WTC11 (cell line): ENCODE measurements around the gene SF3B4. TPM values are rescaled to one million over a fixed set of nuclear protein-coding genes. Genes with fewer than 3 reads are reported as not detected.

Experiments
- ATAC-seq: fragments of 200-7000 bp; cut with Tn5 transposase; 2 replicates; pipeline ENCODE4 v1.10.0; 2021; ENCODE audit warnings: mild to moderate bottlenecking, moderate library complexity
- CTCF ChIA-PET: fragments of 300-600 bp; sonication (Branson Sonifier 250); formaldehyde crosslinking; loops from one replicate; lab custom pipeline; 2021; ENCODE audit warnings: antibody characterized with exemption; lab: Charles Lee
- POLR2A ChIA-PET: fragments of 350-600 bp; sonication (Branson Sonifier 250); formaldehyde crosslinking; loops from one replicate; lab custom pipeline; 2021; ENCODE audit warnings: antibody characterized with exemption; lab: Charles Lee
- DNase-seq: peaks from one replicate; pipeline ENCODE4 v3.0.0; 2021; ENCODE audit warnings: low spot score
- H3K27ac Mint-ChIP-seq: 2 replicates; pipeline ENCODE4 v1.8.0; 2021; ENCODE audit warnings: mixed read lengths
- H3K27me3 Mint-ChIP-seq: 2 replicates; pipeline ENCODE4 v1.8.0; 2021; ENCODE audit warnings: low read depth, mild to moderate bottlenecking, moderate library complexity, mixed read lengths
- H3K36me3 Mint-ChIP-seq: 2 replicates; pipeline ENCODE4 v1.8.0; 2021; ENCODE audit warnings: mixed read lengths
- H3K4me1 Mint-ChIP-seq: 2 replicates; pipeline ENCODE4 v1.8.0; 2022; ENCODE audit warnings: mixed read lengths
- H3K4me3 Mint-ChIP-seq: 2 replicates; pipeline ENCODE4 v1.8.0; 2021; ENCODE audit warnings: mild to moderate bottlenecking, moderate library complexity, mixed read lengths
- H3K9me3 Mint-ChIP-seq: 2 replicates; pipeline ENCODE4 v1.8.0; 2021; ENCODE audit warnings: mixed read lengths
- CTCF ChIP-seq: fragments of 200-600 bp; IDR thresholded peaks from 2 replicates; pipeline ENCODE4 v1.8.0; 2022; ENCODE audit warnings: antibody characterized with exemption
- EMX1 ChIP-seq: fragments of 250-450 bp; sonication (Bioruptor Pico); IDR thresholded peaks from 2 replicates; pipeline ENCODE4 v1.8.0; 2021; ENCODE audit warnings: mild to moderate bottlenecking
- FOXJ3 ChIP-seq: sonication (generic); formaldehyde crosslinking; IDR thresholded peaks from 2 replicates; pipeline ENCODE4 v1.9.0; 2021; ENCODE audit warnings: missing genetic modification reagents, mild to moderate bottlenecking, borderline replicate concordance
- FOXP4 ChIP-seq: sonication (generic); formaldehyde crosslinking; IDR thresholded peaks from 2 replicates; pipeline ENCODE4 v1.8.0; 2022; ENCODE audit warnings: mild to moderate bottlenecking, missing genetic modification reagents
- GRHL2 ChIP-seq: fragments of 250-450 bp; sonication (Bioruptor Pico); IDR thresholded peaks from 2 replicates; pipeline ENCODE4 v1.8.0; 2022; ENCODE audit warnings: mild to moderate bottlenecking, moderate library complexity; ENCODE audit not compliant: insufficient replicate concordance, severe bottlenecking
- GTF2I ChIP-seq: fragments of 250-450 bp; sonication (Bioruptor Pico); conservative IDR thresholded peaks from 2 replicates; pipeline ENCODE4 v1.4.0; 2021; ENCODE audit warnings: mild to moderate bottlenecking
- JUN ChIP-seq: sonication (generic); formaldehyde crosslinking; IDR thresholded peaks from 2 replicates; pipeline ENCODE4 v1.8.0; 2023; ENCODE audit warnings: mild to moderate bottlenecking, missing genetic modification reagents
- NFATC4 ChIP-seq: fragments of 250-450 bp; sonication (Bioruptor Pico); IDR thresholded peaks from 2 replicates; pipeline ENCODE4 v1.9.0; 2021; ENCODE audit warnings: mild to moderate bottlenecking
- NFYB ChIP-seq: sonication (generic); formaldehyde crosslinking; conservative IDR thresholded peaks from 2 replicates; pipeline ENCODE4 v1.8.0; 2022; ENCODE audit warnings: low read depth, missing genetic modification reagents
- NR3C1 ChIP-seq: sonication (generic); formaldehyde crosslinking; conservative IDR thresholded peaks from 2 replicates; pipeline ENCODE4 v1.8.1; 2023; ENCODE audit warnings: low read depth, mild to moderate bottlenecking, missing genetic modification reagents
- OVOL2 ChIP-seq: fragments of 250-450 bp; sonication (Bioruptor Pico); IDR thresholded peaks from 2 replicates; pipeline ENCODE4 v1.9.0; 2021; ENCODE audit warnings: mild to moderate bottlenecking, borderline replicate concordance
- PREB ChIP-seq: sonication (generic); formaldehyde crosslinking; IDR thresholded peaks from 2 replicates; pipeline ENCODE4 v1.8.1; 2022; ENCODE audit warnings: mild to moderate bottlenecking, missing genetic modification reagents, moderate library complexity, borderline replicate concordance
- RORB ChIP-seq: fragments of 250-450 bp; sonication (Bioruptor Pico); IDR thresholded peaks from 2 replicates; pipeline ENCODE4 v1.9.0; 2021; ENCODE audit warnings: mild to moderate bottlenecking
- SMAD3 ChIP-seq: sonication (generic); formaldehyde crosslinking; IDR thresholded peaks from 2 replicates; pipeline ENCODE4 v1.8.0; 2022; ENCODE audit warnings: missing genetic modification reagents, mild to moderate bottlenecking, borderline replicate concordance
- SMAD4 ChIP-seq: sonication (generic); formaldehyde crosslinking; IDR thresholded peaks from 2 replicates; pipeline ENCODE4 v1.8.0; 2022; ENCODE audit warnings: mild to moderate bottlenecking, missing genetic modification reagents
- TEAD1 ChIP-seq: sonication (generic); formaldehyde crosslinking; IDR thresholded peaks from 2 replicates; pipeline ENCODE4 v1.8.0; 2022; ENCODE audit warnings: mild to moderate bottlenecking, missing genetic modification reagents
- TP53 ChIP-seq: sonication (generic); formaldehyde crosslinking; IDR thresholded peaks from 2 replicates; pipeline ENCODE4 v1.8.1; 2023; ENCODE audit warnings: mild to moderate bottlenecking, missing genetic modification reagents
- ZBTB43 ChIP-seq: sonication (generic); formaldehyde crosslinking; IDR thresholded peaks from 2 replicates; pipeline ENCODE4 v1.8.1; 2023; ENCODE audit warnings: mild to moderate bottlenecking, missing genetic modification reagents
- ZNF219 ChIP-seq: sonication (generic); formaldehyde crosslinking; IDR thresholded peaks from 2 replicates; pipeline ENCODE4 v1.8.0; 2023; ENCODE audit warnings: missing genetic modification reagents, mild to moderate bottlenecking, borderline replicate concordance
- ZNF425 ChIP-seq: fragments of 250-450 bp; sonication (Bioruptor Pico); conservative IDR thresholded peaks from 2 replicates; pipeline ENCODE4 v1.9.0; 2021; ENCODE audit warnings: mild to moderate bottlenecking
- total RNA-seq: library from RNA; stranded (reverse); gene quantifications from 3 replicates; pipeline ENCODE4 v1.2.3, GENCODE V29; 2021
- TF ChIP-seq, protein P1 (sequence below): fragments of 250-450 bp; sonication (Bioruptor Pico); IDR thresholded peaks from 2 replicates; pipeline ENCODE4 v1.9.0; 2021; ENCODE audit warnings: moderate library complexity, mild to moderate bottlenecking, inconsistent platforms, borderline replicate concordance
- TF ChIP-seq, protein P2 (sequence below): fragments of 250-450 bp; sonication (Bioruptor Pico); IDR thresholded peaks from 2 replicates; pipeline ENCODE4 v1.9.0; 2021; ENCODE audit warnings: mild to moderate bottlenecking
- TF ChIP-seq, protein P3 (sequence below): fragments of 250-450 bp; sonication (Bioruptor Pico); IDR thresholded peaks from 2 replicates; pipeline ENCODE4 v2.1.2; 2022; ENCODE audit warnings: mild to moderate bottlenecking, moderate library complexity

SF3B4 gene
- total RNA-seq, 1 experiment from 2014 or later, result 90.1 TPM

DNA sequence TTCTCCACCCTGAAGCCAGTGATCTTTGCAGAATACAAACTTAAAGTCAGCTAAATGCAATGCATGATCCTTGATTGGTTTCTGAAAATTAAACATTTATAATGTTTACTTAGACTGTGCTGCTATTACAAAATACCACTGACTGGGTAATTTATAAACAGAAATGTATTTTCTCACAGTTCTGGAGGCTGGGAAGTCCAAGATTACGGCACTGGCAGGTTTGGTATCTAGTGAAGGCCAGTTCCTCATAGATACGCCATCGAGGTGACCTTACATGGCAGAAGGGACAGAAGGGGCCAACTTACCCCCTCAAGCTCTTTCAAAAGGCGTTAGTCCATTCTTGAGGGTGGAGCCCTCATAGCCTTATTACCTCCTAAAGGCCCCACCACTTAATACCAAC lies 31.0 kb downstream of the SF3B4 start:
- ATAC-seq (no peak), DNase-seq (no peak)
- ChIA-PET CTCF (no interaction called here), POLR2A (no interaction called here)
- Mint-ChIP-seq H3K4me3 (no peak overlapping the region), H3K4me1 (peaks cover 15% of the 10 kb centered on the region), H3K9me3 (peaks cover 10% of the 10 kb centered on the region), H3K27ac (no peak overlapping the region), H3K27me3 (no peaks in the 10 kb centered on the region; the same call in 1 of the 2 replicates), H3K36me3 (peaks cover 4% of the 10 kb centered on the region; the same call in 1 of the 2 replicates)
- TF ChIP-seq FOXJ3, result no peak
- no peak for TF ChIP-seq JUN (CRISPR knock-in tag)
- TF ChIP-seq, protein P1, sequence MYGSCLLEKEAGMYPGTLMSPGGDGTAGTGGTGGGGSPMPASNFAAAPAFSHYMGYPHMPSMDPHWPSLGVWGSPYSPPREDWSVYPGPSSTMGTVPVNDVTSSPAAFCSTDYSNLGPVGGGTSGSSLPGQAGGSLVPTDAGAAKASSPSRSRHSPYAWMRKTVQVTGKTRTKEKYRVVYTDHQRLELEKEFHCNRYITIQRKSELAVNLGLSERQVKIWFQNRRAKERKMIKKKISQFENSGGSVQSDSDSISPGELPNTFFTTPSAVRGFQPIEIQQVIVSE (CRISPR knock-in tag), result no peak
- no peak for TF ChIP-seq GRHL2 (CRISPR knock-in tag)
- no peak for TF ChIP-seq ZNF425 (CRISPR knock-in tag)
- no peak for TF ChIP-seq NR3C1 (CRISPR knock-in tag)
- TF ChIP-seq GTF2I (CRISPR knock-in tag), result no peak
- TF ChIP-seq TP53 (CRISPR knock-in tag), result no peak
- no peak for TF ChIP-seq EMX1 (CRISPR knock-in tag)
- TF ChIP-seq, protein P2, sequence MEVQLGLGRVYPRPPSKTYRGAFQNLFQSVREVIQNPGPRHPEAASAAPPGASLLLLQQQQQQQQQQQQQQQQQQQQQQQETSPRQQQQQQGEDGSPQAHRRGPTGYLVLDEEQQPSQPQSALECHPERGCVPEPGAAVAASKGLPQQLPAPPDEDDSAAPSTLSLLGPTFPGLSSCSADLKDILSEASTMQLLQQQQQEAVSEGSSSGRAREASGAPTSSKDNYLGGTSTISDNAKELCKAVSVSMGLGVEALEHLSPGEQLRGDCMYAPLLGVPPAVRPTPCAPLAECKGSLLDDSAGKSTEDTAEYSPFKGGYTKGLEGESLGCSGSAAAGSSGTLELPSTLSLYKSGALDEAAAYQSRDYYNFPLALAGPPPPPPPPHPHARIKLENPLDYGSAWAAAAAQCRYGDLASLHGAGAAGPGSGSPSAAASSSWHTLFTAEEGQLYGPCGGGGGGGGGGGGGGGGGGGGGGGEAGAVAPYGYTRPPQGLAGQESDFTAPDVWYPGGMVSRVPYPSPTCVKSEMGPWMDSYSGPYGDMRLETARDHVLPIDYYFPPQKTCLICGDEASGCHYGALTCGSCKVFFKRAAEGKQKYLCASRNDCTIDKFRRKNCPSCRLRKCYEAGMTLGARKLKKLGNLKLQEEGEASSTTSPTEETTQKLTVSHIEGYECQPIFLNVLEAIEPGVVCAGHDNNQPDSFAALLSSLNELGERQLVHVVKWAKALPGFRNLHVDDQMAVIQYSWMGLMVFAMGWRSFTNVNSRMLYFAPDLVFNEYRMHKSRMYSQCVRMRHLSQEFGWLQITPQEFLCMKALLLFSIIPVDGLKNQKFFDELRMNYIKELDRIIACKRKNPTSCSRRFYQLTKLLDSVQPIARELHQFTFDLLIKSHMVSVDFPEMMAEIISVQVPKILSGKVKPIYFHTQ (CRISPR knock-in tag), result no peak
- TF ChIP-seq ZBTB43, result no peak
- no peak for TF ChIP-seq NFATC4
- TF ChIP-seq SMAD4 (CRISPR knock-in tag), result no peak
- TF ChIP-seq FOXP4 (CRISPR knock-in tag), result no peak
- no peak for TF ChIP-seq SMAD3 (CRISPR knock-in tag)

GRCh38 chr1:149888999-149889289 lies 38.7 kb downstream of the SF3B4 start:
- ATAC-seq (no peak), DNase-seq (no peak)
- peaks cover 4% of the 10 kb centered on the region for H3K4me1 Mint-ChIP-seq
- POLR2A ChIA-PET, result interaction anchor here (1.2 to 6.1 kb wide), 8 partner anchors 11 to 274 kb away, joined by 3 to 42 read pairs (median 17); partner anchors contain the start of genes BOLA1, OTUD7B and SF3B4
- H3K4me3 Mint-ChIP-seq, result no peak overlapping the region
- no peaks in the 10 kb centered on the region for H3K36me3 Mint-ChIP-seq
- H3K9me3 Mint-ChIP-seq, result no peaks in the 10 kb centered on the region
- CTCF ChIA-PET, result interaction anchor here (0.6 to 3.0 kb wide), 7 partner anchors 11 to 298 kb away, joined by 3 to 25 read pairs (median 5); no protein-coding TSS in a partner anchor
- H3K27ac Mint-ChIP-seq, result no peak overlapping the region
- no peaks in the 10 kb centered on the region for H3K27me3 Mint-ChIP-seq
- TF ChIP-seq SMAD4 (CRISPR knock-in tag) (no peak), NFYB (no peak), TEAD1 (no peak), PREB (no peak), OVOL2 (no peak), RORB (no peak), CTCF (no peak), ZNF219 (CRISPR knock-in tag) (no peak)
- TF ChIP-seq, protein P3, sequence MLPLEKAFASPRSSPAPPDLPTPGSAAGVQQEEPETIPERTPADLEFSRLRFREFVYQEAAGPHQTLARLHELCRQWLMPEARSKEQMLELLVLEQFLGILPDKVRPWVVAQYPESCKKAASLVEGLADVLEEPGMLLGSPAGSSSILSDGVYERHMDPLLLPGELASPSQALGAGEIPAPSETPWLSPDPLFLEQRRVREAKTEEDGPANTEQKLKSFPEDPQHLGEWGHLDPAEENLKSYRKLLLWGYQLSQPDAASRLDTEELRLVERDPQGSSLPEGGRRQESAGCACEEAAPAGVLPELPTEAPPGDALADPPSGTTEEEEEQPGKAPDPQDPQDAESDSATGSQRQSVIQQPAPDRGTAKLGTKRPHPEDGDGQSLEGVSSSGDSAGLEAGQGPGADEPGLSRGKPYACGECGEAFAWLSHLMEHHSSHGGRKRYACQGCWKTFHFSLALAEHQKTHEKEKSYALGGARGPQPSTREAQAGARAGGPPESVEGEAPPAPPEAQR (CRISPR knock-in tag), result no peak
